H54 (cell line): ENCODE results near the gene SMG9.
A peak's percentile ranks its signal among the peaks of the same experiment; 100 is the strongest.

Experiments
- DNase-seq: peaks from one replicate; pipeline ENCODE4 v3.0.0; 2011; ENCODE audit warnings: low spot score, mixed read lengths; ENCODE audit not compliant: insufficient read length
- FAIRE-seq: peaks from 3 replicates; lab custom pipeline; 2011; peaks lifted over from hg19 to GRCh38; lab: Jason Lieb, UNC
- POLR2A ChIP-seq: IDR thresholded peaks from 2 replicates; pipeline ENCODE4 v1.6.1; 2011; ENCODE audit warnings: low read depth, mild to moderate bottlenecking, low read length

SMG9 gene, protein sequence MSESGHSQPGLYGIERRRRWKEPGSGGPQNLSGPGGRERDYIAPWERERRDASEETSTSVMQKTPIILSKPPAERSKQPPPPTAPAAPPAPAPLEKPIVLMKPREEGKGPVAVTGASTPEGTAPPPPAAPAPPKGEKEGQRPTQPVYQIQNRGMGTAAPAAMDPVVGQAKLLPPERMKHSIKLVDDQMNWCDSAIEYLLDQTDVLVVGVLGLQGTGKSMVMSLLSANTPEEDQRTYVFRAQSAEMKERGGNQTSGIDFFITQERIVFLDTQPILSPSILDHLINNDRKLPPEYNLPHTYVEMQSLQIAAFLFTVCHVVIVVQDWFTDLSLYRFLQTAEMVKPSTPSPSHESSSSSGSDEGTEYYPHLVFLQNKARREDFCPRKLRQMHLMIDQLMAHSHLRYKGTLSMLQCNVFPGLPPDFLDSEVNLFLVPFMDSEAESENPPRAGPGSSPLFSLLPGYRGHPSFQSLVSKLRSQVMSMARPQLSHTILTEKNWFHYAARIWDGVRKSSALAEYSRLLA

DNA sequence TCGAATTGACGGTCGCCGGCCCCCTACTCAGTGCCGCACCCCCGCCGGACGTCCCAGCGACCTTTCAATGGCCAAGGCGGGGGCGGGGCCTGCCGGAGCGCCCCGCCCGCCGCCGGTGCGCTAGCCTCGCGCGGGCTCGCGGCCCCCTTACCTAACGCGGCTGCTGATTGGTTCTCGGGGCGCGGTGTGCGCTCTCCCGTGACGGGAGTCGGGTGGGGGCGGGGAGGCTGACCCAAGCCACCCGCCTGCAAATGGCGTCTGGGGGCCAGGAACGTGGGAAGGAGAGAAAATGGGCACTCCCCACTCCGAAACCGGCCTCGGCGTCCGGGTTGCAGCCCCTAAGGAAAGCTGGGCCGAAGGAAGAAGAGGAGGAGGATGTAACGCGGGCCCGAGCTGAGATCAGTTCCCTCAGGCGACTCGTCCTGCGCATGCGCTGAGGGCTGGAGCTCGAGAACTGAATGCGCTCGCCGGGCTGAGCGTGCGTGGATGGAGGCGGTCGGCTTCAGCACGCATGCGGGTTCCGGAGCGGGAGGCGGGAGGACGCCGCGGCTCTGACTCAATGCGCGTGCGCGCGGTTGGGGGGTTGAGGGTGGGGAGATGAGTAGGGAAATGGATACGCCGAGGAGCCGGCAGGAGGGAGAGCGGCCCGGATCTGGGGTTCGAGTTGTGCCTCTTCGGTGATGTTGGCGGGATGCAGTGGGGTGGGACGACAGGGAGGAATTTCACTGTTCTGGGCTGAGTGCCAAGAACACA is at the start of gene SMG9:
SMG9 (minus strand) TSS at position 460 of the 753 bp plus-strand sequence. CDS start 4,221 bp downstream, outside the sequence.
- peak; percentile 50 for TF ChIP-seq POLR2A
- FAIRE-seq, result peak; percentile 6

DNA sequence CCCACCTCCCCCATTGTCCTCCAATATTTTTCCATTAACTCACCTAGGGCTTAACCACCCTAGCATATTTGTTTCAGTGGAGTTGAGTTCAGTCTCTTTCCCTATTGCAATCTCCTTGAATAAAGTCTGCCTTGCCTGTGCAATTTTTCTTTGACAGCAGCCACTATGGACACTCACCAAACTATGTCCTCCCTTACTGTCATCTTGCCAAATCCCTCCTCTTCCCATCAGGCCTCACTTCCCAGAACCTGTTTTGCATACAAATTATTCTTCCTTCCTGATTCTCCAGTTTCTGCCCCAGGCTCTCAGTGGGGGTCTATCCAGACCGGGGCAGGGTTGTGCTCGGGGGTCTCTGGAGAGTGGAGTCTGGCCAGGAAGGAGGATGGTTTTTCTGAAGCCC is 49.7 kb upstream of the SMG9 start:
- DNase-seq, result no peak
- no peak for FAIRE-seq
- no peak for TF ChIP-seq POLR2A

More for the DNA sequence above, at the start of gene SMG9:
- DNase-seq, result peak; percentile 93

DNA sequence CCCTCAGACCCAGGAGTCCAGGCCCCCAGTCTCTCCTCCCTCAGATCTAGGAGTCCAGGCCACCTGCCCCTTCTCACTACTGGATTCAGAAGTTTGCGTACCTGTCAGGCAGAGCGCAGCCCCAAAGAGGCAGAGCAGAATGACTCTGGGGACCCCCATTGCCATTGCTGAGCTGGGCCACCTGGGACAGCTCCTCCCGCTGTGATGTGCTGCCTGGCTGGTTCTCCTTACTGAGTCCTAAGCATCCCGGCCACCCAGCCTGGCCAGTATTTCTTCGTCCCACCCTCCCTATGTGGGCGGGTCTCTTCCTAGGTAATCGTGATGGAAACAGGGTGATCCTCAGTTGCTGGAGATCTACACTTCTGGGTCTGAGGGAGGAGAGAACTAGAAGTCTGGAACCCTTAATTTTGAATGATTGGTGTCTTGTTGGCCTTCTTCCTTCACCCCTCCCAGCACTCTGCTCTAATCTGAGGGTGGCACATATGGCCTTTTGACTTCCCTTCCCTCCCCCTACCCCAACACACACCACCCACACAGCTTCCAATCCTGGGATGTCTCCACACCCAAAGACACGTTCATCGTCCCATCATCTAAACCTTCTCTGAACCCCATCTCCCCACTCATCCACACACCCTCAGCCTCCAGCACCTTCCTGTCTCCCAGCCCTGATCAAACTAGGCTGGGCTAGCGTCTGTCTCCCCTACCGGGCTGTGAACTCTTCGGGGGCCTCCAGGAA is 47.6 kb upstream of the SMG9 start, which contains the start of gene LYPD5:
LYPD5 (minus strand) TSS at position 232 of the 736 bp plus-strand sequence; CDS start at position 165, 67 bp downstream.
- no peak for FAIRE-seq
- TF ChIP-seq POLR2A, result no peak

DNA sequence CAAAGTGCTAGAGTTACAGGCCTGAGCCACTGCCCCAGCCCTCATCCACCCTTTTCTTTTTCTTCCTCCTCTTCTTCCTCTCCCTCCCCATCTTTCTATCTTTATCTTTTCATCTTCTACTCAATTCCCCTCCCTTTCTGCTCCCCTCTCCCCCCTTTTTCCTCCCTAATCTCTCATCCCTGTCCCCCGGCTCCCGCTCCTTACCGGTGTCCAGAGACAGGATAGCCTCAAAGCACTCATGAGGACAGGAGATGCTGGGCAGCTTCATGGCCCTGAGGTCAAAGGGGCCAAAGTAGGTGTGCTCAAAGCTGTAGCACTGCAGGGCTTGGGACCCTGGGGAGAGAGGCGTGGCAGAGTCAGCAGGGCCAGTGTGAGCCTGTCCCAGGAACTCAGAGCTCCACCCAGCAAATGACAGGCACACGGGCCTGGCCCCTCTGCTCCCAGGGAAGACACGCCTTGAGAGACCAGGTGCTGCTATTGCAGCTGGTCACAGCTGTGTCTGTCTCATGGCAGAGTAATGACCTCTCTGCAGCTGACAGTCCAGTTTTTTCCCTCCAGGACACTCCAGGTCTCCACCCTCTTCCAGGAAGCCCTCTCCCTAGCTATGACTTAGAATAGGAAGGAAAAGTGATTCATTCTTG is 44.9 kb upstream of the SMG9 start:
- no peak for DNase-seq
- no peak for FAIRE-seq
- TF ChIP-seq POLR2A, result no peak

More for the DNA sequence above, 47.6 kb upstream of the SMG9 start, which contains the start of gene LYPD5:
- DNase-seq, result no peak

DNA sequence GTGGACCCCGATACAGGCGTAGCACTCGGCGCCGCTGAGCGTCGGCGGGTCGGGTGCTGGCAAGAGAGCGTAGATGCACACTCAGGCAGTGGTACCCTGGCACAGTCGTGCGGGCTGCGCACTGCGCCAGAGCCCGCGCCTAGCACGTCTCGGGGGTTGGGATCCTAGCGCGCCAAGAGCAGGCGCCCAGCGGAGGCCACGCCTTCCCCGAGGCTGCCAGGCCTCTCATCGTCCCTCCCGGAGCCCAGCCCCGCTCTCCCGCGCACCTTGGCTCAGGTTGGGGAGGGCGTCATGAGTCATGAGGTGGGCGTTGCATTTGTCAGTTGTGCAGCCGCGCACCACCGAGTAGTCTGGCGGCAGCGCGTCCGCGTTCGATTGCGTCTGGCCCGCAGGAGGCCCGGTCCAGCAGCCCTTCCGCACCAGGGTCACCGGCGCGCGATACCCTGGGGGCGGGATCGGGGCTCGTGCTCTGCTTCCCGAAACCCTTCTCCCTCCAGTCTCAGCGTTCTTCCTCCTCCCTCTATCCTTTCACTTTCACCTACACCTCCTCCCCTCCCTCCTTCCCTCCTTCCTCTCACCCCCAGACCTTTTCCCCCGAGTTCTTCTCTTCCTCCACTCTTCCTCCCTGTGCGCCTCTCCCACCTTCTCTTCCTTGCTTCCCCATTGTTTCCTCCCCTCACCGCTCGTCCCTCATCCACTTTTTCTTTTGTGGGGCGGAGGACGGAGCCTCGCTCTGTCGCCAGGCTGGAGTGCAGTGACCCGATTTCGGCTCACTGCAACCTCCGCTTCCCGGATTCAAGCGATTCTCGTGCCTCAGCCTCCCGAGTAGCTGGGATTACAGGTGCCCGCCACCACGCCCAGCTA is 44.0 kb upstream of the SMG9 start:
- no peak for TF ChIP-seq POLR2A
- DNase-seq, result no peak
- FAIRE-seq, result no peak

DNA sequence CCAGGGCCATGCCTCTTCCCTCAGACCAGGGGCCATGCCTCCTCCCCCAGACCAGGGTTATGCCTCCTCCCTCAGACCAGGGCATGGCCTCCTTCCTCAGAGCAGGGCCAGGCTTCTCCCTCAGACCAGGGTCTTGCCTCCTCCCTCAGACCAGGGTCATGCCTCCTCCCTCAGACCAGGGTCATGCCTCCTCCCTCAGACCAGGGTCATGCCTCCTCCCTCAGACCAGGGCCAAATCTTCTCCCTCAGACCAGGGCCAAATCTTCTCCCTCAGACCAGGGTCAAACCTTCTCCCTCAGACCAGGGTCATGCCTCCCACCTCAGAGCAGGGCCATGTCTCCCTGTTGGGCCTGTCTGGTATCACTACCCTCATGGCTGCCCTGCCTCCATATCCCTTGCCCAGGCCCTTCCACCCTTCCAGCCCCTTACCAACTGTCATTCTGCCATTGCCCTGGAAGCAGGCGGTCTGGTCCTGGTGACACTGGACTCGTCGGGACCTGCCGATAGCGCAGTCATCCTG is 43.3 kb upstream of the SMG9 start:
- no peak for DNase-seq
- TF ChIP-seq POLR2A, result no peak
- no peak for FAIRE-seq

DNA sequence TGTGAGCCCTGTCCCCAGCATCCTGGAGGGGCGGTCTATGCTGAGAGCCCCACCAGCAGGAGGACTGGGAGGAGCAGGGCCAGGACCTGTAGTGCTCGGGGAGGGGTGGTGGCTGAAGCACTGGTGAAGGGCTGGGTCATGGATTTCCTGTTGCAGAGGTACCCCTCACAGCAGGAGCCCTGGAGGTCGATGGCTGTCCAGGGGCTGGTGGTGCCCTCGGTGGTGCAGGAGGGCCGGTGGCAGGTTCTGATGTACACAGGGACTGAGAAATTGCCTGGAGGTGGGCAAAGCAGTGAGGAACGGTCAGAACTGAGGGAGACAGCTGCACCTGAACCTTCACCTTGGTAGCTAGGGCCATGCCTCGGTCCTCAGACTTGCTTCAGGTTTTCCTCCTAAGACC is 42.8 kb upstream of the SMG9 start:
- DNase-seq, result no peak
- no peak for TF ChIP-seq POLR2A
- no peak for FAIRE-seq

DNA sequence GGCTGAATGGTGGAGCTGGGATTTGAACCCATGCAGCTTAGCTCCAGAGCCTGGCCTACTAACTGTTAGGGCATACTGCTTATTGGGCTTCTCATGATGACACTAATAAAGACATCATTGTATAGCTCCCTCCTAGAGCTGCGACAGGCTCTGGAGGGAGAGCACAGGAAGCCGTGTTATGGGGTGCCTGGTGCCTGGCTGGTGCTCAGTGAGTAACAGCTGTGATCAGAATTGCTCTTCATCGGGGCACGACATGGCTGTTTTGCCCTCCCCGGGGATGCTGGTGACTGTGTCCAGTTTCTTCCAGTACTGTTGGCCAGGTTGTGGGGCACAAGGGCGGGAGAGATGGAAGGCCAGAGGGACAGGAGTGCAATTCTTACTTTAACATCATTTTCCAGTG is 42.4 kb upstream of the SMG9 start:
- no peak for DNase-seq
- FAIRE-seq, result no peak
- no peak for TF ChIP-seq POLR2A

DNA sequence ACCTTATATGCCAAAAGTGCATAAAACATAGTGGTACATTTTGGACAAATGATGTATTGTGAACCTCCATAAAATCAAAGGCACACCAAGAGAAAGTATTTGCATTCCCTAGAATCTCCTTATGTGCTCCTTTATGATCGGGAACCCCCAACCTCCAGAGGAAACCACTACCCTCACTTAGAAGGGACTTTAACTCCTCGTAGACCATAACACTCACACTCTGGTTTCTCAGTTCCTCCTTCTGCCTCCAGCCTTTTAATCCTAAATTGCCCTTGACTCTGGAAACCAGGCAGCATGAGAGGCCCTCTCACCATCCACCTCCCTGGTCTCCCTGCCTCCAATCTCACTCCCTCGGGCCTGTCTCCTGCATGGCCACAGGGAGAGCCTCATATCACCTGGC is 35.8 kb upstream of the SMG9 start:
- DNase-seq (no peak), FAIRE-seq (no peak)
- no peak for TF ChIP-seq POLR2A

DNA sequence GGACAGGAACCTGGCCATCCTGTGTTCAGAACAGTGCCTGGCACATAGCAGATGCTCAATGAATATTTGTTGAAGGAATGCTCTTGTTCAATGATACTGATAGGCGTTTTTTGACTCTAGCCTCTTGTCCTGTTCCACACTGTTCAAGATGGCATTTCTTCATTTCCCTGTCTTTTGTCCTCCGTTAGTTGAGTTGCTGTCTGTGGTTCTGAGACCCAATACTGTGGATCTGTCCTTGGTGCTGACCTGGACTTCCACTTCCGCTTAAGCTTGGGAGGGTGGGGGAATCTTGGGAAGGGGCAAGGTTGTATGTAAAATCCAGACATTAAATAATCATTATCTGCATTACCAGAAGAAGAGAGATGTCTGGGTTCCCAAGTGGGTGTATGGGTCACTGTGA is 34.3 kb upstream of the SMG9 start:
- no peak for FAIRE-seq
- TF ChIP-seq POLR2A, result no peak
- no peak for DNase-seq

DNA sequence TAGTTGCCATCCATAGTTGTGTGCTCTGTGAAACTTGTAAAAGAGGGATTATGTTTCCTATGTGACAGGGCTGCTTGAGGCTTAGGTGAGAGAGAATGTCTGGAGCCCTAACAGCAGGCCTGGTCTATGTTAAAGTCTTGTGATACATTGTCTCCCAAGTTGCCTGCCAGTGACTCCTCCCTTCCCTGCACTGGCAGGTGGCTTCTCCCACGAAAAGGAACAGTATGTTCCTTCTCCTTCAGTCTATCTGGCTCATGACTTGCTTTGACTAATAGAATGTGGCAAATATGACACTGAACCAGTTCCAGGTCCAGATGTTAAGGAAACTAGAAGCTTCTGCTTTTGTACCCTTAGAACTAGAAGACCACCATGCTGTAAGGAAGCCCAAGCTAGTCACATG is 31.9 kb upstream of the SMG9 start:
- TF ChIP-seq POLR2A, result no peak
- DNase-seq (no peak), FAIRE-seq (no peak)
